Measurements from ENCODE around the gene ZP1. TPM values are rescaled to one million over a fixed set of nuclear protein-coding genes. Genes with fewer than 3 reads are reported as not detected.

ZP1 gene
- total and polyA plus RNA-seq, 2 experiments from 2014 or later, result not detected

DNA sequence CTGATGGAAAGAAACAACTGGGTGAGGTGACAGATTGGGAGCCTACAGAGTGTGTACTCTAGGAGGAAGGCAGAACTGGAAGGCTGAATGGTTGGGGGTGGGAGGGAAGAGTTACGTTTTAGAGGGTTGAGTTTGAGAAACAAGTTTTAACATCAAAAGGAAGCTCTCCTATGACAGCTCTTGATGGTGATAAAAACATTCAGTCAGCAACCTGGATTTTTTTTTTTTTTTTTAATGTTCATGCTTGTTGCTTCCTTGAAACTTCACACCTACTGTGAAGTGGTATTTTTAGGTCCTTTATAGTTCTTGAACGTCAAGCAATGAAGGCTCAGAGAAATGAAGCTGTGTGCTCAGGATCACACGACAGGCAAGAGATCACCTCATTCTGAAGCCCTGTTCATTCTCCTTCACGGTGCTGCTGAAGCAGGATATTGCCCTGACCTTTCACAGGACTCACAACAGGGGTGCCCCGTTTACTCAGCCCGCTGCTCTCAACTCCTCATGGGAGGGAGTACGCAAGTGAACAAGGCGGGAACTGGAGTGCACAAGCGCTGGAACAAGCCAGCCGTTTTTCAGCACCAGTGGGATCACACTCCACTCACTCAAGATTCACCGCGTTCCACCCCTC lies 45.0 kb downstream of the ZP1 start (continued):
- TF ChIP-seq, protein P1, sequence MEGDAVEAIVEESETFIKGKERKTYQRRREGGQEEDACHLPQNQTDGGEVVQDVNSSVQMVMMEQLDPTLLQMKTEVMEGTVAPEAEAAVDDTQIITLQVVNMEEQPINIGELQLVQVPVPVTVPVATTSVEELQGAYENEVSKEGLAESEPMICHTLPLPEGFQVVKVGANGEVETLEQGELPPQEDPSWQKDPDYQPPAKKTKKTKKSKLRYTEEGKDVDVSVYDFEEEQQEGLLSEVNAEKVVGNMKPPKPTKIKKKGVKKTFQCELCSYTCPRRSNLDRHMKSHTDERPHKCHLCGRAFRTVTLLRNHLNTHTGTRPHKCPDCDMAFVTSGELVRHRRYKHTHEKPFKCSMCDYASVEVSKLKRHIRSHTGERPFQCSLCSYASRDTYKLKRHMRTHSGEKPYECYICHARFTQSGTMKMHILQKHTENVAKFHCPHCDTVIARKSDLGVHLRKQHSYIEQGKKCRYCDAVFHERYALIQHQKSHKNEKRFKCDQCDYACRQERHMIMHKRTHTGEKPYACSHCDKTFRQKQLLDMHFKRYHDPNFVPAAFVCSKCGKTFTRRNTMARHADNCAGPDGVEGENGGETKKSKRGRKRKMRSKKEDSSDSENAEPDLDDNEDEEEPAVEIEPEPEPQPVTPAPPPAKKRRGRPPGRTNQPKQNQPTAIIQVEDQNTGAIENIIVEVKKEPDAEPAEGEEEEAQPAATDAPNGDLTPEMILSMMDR (conservative IDR thresholded peaks at IDR 0.05; ENCODE audit: low read depth in 2 of 2), result no peak
- TF ChIP-seq EZH2phosphoT487 (IDR thresholded peaks at IDR 0.05; ENCODE audit: unreplicated experiment), result no peak

DNA sequence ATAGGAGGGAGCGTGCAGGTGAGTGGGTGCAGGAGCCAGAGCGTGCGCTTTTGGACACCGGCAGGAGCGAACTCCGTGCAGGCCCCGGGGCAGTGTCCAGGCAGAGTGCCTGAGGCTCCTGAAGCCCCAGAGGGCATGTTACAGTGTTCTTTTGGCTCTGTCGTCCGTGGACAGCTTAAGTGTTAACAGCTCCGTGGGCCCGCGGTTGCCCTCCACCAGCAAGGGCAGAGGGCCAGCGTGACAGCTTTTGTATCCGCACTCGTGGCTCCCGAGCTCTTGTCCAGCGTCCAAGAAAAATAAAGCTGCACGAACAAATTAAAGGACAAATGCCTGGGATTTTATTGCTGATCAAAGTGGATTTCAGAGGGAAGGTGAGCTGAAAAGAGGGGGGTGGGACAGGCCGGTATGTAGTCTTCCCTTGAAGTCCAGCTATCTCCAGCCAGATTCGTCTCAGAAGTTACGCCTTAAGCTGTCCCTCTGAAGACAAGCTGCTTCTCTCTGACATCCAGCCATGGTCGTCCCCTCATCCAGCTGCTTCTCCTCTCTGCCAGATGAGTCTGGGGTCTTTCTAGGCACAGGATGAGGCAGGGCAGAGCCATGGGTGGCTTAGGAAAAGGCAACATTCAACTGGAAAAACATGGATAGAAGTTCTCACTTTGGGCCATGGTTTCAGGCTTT lies 45.6 kb downstream of the ZP1 start:
- Histone ChIP-seq H3K27me3 (ENCODE audit: insufficient read depth) (no peaks in the 10 kb centered on the region), H3K36me3 (ENCODE audit: insufficient read depth) (no peaks in the 10 kb centered on the region), H3K4me1 (ENCODE audit: insufficient read depth) (peaks cover 24% of the 10 kb centered on the region), H3F3A (replicated peaks; ENCODE audit: low read depth) (0 out of 2 replicates have a peak, but pooled peaks cover 6% of the 10 kb centered on the region), H3K27ac (ENCODE audit: low read depth) (peak overlapping the region; percentile 94; the same call in 1 of the 2 replicates), H3K79me2 (replicated peaks; ENCODE audit: insufficient read depth) (peaks cover 13% of the 10 kb centered on the region), H4K20me1 (replicated peaks; ENCODE audit: insufficient read depth) (0 out of 2 replicates have a peak, but pooled peaks cover 4% of the 10 kb centered on the region), H2AFZ (peak overlapping the region; percentile 92), H3K4me2 (peak overlapping the region; percentile 88), H3K9me2 (ENCODE audit: insufficient read depth) (no peaks in the 10 kb centered on the region), H3K4me3 (peak overlapping the region; percentile 56)
- Mint-ChIP-seq H3K27ac (peak overlapping the region; percentile 93; the same call in 1 of the 2 replicates), H3K36me3 (ENCODE audit: low read depth) (peaks cover 5% of the 10 kb centered on the region; the same call in 2 of the 3 replicates), H3K27me3 (ENCODE audit: insufficient read depth, low read depth, poor library complexity) (peaks cover 4% of the 10 kb centered on the region), H3K9me3 (no peaks in the 10 kb centered on the region; the same call in 2 of the 3 replicates), H3K4me3 (peak overlapping the region; percentile 91), H3K4me1 (peaks cover 35% of the 10 kb centered on the region)
- ATAC-seq (no peak), DNase-seq (ENCODE audit: low spot score) (no peak)
- no peak for TF ChIP-seq NANOG (IDR thresholded peaks at IDR 0.05; ENCODE audit: borderline replicate concordance)
- TF ChIP-seq ZNF114 (CRISPR knock-in tag; IDR thresholded peaks at IDR 0.05), result no peak
- TF ChIP-seq, protein P1 (conservative IDR thresholded peaks at IDR 0.05; ENCODE audit: low read depth in 2 of 2), result no peak
- no peak for TF ChIP-seq CREB1 (CRISPR knock-in tag; IDR thresholded peaks at IDR 0.05; ENCODE audit: low read depth)
- TF ChIP-seq STAT1 (IDR thresholded peaks at IDR 0.05; ENCODE audit: unreplicated experiment), result no peak
- no peak for TF ChIP-seq ZNF331 (CRISPR knock-in tag; IDR thresholded peaks at IDR 0.05; ENCODE audit: low read depth)

Data from GM23338 (cell line).